Thoracic aorta (tissue), 2 donors: ENCODE results near the gene SGIP1. TPM values are rescaled to one million over a fixed set of nuclear protein-coding genes. Genes with fewer than 3 reads are reported as not detected.
"Not testable (repeated sequence)": the region's sequence is repeated elsewhere in the genome, so short reads cannot be mapped to it uniquely, and the experiment has no call there.

Source experiments
- ATAC-seq: fragments of 150-250 bp; one replicate; pipeline ENCODE4 v1.8.0; 2017; ENCODE audit warnings: low read depth; ENCODE audit not compliant: insufficient number of reproducible peaks, low FRiP score
- DNase-seq: peaks from one replicate; pipeline ENCODE4 v3.0.0-alpha.2; 2020; ENCODE audit warnings: low spot score
- H3K27ac ChIP-seq, 2 donors: fragments of 200-600 bp; sonication (generic); 1 replicate in 1 of 2; 2 replicates in 1 of 2; pipeline ENCODE4 v1.5.1; 2016; ENCODE audit warnings: mild to moderate bottlenecking in 2 of 2, moderate library complexity in 2 of 2
- H3K27me3 ChIP-seq: fragments of 200-600 bp; sonication (generic); replicated peaks from 2 replicates; pipeline ENCODE4 v1.6.0; 2016; ENCODE audit warnings: mild to moderate bottlenecking; ENCODE audit not compliant: insufficient read depth
- H3K36me3 ChIP-seq: fragments of 200-600 bp; sonication (generic); one replicate; pipeline ENCODE4 v1.5.1; 2016
- H3K4me1 ChIP-seq, 2 donors: fragments of 200-600 bp; sonication (generic); 1 replicate in 1 of 2; 2 replicates in 1 of 2; pipeline versions ENCODE4 v1.5.1 to v1.6.0; 2016; ENCODE audit warnings: low read depth in 2 of 2, mild to moderate bottlenecking in 1 of 2; ENCODE audit not compliant: control insufficient read depth in 1 of 2
- H3K4me3 ChIP-seq: fragments of 200-600 bp; sonication (generic); 2 replicates; pipeline ENCODE4 v1.5.1; 2016; ENCODE audit warnings: mild to moderate bottlenecking
- H3K9me3 ChIP-seq: fragments of 200-600 bp; sonication (generic); 2 replicates; pipeline ENCODE4 v1.5.1; 2016
- CTCF ChIP-seq: fragments of 200-600 bp; sonication (generic); IDR thresholded peaks from one replicate; pipeline ENCODE4 v1.5.1; 2019; ENCODE audit warnings: antibody characterized with exemption
- total RNA-seq, 2 donors: library from RNA; depleted of rRNA; stranded (reverse); fragments of >200 nt; gene quantifications; one replicate each; pipeline versions ENCODE4 v1.1.0 to v1.2.3, GENCODE V29; 2016

SGIP1 gene
- total RNA-seq, 2 donors from 2014 or later: 47.4 to 116 TPM

- TF ChIP-seq CTCF: no peak
- Histone ChIP-seq H3K4me3 (no peak overlapping the region), H3K36me3 (peaks cover 2% of the 10 kb centered on the region), H3K9me3 (no peaks in the 10 kb centered on the region), H3K27me3 (no peaks in the 10 kb centered on the region), H3K27ac (no peak overlapping the region), H3K4me1 (peaks cover 0 to 5% of the 10 kb centered on the region in 2 donors)
- ATAC-seq (no peak), DNase-seq (no peak)
These were observed 197.4 kb downstream of the SGIP1 start for GRCh38 chr1:66731170-66731865.

- Histone ChIP-seq H3K4me3 (no peak overlapping the region), H3K9me3 (no peaks in the 10 kb centered on the region), H3K27me3 (no peaks in the 10 kb centered on the region), H3K27ac (no peak overlapping the region), H3K4me1 (peaks cover 0 to 5% of the 10 kb centered on the region in 2 donors), H3K36me3 (peaks cover 2% of the 10 kb centered on the region)
- TF ChIP-seq CTCF: no peak
- no peak for ATAC-seq
- DNase-seq: no peak
These were observed 198.6 kb downstream of the SGIP1 start for GRCh38 chr1:66732407-66733166.

- no peak overlapping the region for H3K27ac ChIP-seq
- peaks cover 0 to 5% of the 10 kb centered on the region in 2 donors for H3K4me1 ChIP-seq
- DNase-seq: no peak
- no peak for TF ChIP-seq CTCF
- H3K36me3 ChIP-seq: peaks cover 2% of the 10 kb centered on the region
- no peaks in the 10 kb centered on the region for H3K27me3 ChIP-seq
- ATAC-seq: no peak
- H3K9me3 ChIP-seq: no peaks in the 10 kb centered on the region
- H3K4me3 ChIP-seq: no peak overlapping the region
These were observed 199.5 kb downstream of the SGIP1 start for GRCh38 chr1:66733348-66734017.

GRCh38 chr1:66734531-66734930 is 200.6 kb downstream of the SGIP1 start:
- H3K36me3 ChIP-seq, ATAC-seq, H3K9me3 ChIP-seq, H3K27ac ChIP-seq, H3K27me3 ChIP-seq, H3K4me3 ChIP-seq, DNase-seq, H3K4me1 ChIP-seq: not testable (repeated sequence)

- H3K27me3 ChIP-seq: no peaks in the 10 kb centered on the region
- no peak overlapping the region for H3K4me3 ChIP-seq
- no peak for TF ChIP-seq CTCF
- H3K9me3 ChIP-seq: no peaks in the 10 kb centered on the region
- H3K27ac ChIP-seq: no peak overlapping the region
- DNase-seq: no peak
- ATAC-seq: no peak
- peaks cover 13% of the 10 kb centered on the region for H3K36me3 ChIP-seq
- H3K4me1 ChIP-seq: peaks cover 0 to 5% of the 10 kb centered on the region in 2 donors
These were observed 203.9 kb downstream of the SGIP1 start for GRCh38 chr1:66737836-66738235.
